HG03064 (cell line): ENCODE measurements around the gene OR5AS1.
"Not testable (repeated sequence)": the region's sequence is repeated elsewhere in the genome, so short reads cannot be mapped to it uniquely, and the experiment has no call there.

Source experiments
- ATAC-seq: cut with Tn5 transposase; IDR thresholded peaks from one replicate; pipeline ENCODE4 v1.9.1; 2021; ENCODE audit warnings: low read depth; ENCODE audit not compliant: unreplicated experiment

Gene OR5AS1

DNA sequence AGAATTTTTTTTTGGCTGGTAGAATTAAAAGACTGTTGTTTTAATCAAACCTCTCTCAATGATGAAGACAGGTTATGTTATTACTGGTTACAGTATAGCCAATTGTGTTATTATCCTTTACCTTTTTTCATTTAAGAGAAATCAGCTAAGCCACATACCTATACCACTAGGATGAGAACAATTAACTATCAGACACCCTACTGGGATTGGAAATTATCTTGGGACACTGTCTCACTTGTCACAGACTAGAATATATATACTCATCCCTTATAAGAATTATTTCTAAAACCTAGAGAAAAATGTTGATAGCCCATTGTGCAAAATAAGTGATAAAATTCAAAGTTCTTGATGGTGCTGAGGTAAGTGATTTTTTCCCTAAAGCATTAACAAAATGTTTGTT lies at the start of gene OR5AS1:
TSS of gene OR5AS1 (plus strand) at position 301 of the 400 bp plus-strand sequence. CDS start 2,765 bp downstream, outside the sequence.
- ATAC-seq = no peak

DNA sequence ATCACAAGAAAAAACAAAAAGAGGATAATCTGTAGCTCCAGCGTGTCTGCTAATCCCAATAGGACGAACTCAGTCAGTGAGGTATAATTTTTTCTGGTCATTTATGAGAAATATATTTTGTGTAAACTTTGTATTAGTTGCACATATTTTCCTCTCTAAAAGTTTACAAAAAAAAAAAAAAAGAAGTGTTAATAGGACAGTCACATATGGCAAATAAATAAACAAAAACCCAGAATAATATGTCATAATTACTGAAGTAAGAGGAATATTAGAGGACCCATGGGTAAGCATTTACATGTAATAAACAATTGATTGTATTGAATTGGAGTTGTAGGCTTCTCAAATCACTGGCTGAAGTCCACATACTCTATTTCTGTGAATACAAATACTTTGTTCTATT lies 32.9 kb upstream of the OR5AS1 start, which contains the start of gene OR5F1:
TSS of gene OR5F1 (minus strand) at position 101 of the 400 bp plus-strand sequence. CDS start at position 101, 0 bp downstream.
- ATAC-seq = no peak

GRCh38 chr11:56010716-56011115 lies 16.7 kb upstream of the OR5AS1 start:
- ATAC-seq = no peak

- ATAC-seq = no peak
Observed at GRCh38 chr11:56013805-56014204, 13.6 kb upstream of the OR5AS1 start.

DNA sequence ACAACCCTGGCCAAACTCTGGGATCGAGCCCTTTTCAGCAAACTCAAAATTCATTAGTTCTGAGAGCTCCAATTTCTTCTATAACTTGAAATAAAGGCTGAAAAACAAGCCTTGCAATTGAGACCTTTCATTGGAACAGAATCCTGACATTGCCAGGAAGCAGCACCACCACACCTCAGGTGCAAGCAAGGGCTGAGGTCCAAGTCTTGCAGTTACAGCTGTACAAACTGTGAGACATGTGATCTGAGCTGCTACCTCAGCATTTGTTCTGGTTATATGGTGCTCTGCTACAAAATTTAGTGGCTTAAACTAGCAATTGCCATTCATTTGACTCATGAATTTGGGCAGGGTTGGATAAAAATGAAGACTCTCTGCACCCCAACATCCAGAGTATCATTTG lies 18.1 kb downstream of the OR5AS1 start:
- no peak for ATAC-seq

- no peak for ATAC-seq
Observed at GRCh38 chr11:56048480-56048879, 21.0 kb downstream of the OR5AS1 start.

GRCh38 chr11:56049487-56049886 lies 22.0 kb downstream of the OR5AS1 start:
- ATAC-seq = no peak

DNA sequence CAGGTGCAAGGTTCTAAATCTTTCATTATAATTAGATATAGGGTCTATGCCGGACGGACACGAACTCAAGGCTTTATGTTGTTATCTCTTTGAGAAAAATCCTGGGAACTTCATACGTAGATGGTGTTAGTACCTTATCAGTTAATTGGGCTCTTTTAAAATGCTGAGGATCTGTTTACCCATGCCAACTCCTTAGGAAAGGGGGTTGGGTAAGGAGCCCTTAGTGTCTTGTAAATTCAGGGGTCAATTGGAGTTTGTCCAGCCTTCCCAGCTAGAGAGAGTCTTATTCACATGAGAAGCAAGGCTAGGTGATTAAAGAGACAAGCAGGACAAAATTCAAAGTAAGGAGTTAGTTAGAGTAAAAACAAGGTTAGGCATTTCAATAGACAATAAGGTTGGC lies 28.9 kb downstream of the OR5AS1 start:
- not testable (repeated sequence) for ATAC-seq

GRCh38 chr11:56057661-56058237 lies 30.3 kb downstream of the OR5AS1 start:
- ATAC-seq = not testable (repeated sequence)

DNA sequence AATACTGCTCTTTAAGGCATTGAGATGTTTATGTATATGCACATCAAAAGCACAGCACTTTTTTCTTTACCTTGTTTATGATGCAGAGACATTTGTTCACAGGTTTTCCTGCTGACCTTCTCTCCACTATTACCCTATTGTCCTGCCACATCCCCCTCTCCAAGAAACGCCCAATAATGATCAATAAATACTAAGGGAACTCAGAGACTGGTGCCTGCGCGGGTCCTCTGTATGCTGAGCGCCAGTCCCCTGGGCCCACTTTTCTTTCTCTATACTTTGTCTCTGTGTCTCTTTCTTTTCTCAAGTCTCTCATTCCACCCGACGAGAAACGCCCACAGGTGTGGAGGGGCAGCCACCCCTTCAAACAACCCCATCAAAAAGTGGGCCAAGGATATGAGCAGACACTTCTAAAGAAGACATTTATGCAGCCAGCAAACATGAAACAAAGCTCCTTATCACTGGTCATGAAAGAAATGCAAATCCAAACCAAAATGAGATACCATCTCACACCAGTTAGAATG lies 30.9 kb downstream of the OR5AS1 start:
- ATAC-seq = not testable (repeated sequence)

DNA sequence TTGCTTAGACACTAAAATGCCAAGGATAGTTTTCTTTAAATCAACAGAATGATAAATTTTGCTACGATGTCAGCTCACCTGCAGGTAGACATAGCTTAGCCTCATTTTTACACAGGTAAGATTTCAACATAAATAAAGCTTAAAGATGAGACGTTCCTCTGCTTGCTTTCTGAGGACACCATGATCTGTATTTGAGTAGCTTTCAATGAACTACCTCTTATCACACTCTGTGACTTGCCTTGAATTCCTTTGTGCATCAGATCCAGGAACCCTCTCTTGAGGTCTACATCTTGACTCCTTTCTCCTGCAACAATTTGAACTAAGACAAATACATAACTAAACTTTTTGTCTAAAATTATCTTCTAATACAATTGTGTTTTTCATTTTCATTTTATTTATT lies 39.5 kb downstream of the OR5AS1 start:
- no peak for ATAC-seq
